GM19193 (cell line): ENCODE results near the gene PLCL1.

Experiments
- POLR2A ChIP-seq: IDR thresholded peaks from 4 replicates; pipeline ENCODE4 v1.6.1; 2011; ENCODE audit not compliant: insufficient read depth, insufficient read length; ENCODE audit errors: extremely low read depth

PLCL1 gene

DNA sequence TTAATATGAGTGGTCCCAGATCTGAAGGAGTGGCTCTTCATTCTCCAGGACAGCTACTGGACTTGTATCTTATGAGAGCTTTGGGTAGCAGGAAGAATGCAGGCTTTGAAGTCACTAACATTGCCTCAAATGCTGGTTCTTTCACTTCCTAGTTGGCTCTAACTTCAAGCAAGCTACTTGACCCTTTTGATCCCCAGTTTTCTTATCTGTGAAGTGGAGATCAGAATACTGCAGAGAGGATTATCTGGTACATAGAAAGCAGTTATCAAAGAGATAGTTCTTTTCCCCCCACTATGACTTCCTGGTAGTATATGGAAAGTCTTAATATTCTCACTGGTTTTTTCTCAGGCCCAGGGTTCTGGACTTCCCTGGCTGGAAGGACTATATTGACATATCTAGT lies 3.4 kb upstream of the PLCL1 start:
- TF ChIP-seq POLR2A, result no peak

DNA sequence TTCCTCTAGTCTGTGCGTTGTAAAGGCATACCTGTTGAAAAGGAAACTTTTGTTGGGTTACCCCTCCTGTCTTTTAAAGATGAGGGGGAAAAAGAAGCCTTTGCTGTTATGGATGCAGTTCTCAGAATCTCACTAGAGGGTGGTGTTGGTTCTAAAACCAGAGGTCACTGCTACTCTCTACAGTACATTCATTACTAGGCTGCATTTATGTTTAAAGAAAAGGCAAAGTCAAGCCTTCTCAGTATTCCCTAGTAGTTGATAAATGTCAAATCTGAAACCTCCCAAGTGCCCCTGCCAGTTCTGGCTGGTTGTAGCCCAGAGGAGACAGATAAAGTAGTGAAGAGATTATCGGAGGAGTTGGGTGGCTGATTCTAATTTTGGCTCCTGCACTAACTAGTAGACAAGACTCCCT lies 1.4 kb upstream of the PLCL1 start:
- no peak for TF ChIP-seq POLR2A

DNA sequence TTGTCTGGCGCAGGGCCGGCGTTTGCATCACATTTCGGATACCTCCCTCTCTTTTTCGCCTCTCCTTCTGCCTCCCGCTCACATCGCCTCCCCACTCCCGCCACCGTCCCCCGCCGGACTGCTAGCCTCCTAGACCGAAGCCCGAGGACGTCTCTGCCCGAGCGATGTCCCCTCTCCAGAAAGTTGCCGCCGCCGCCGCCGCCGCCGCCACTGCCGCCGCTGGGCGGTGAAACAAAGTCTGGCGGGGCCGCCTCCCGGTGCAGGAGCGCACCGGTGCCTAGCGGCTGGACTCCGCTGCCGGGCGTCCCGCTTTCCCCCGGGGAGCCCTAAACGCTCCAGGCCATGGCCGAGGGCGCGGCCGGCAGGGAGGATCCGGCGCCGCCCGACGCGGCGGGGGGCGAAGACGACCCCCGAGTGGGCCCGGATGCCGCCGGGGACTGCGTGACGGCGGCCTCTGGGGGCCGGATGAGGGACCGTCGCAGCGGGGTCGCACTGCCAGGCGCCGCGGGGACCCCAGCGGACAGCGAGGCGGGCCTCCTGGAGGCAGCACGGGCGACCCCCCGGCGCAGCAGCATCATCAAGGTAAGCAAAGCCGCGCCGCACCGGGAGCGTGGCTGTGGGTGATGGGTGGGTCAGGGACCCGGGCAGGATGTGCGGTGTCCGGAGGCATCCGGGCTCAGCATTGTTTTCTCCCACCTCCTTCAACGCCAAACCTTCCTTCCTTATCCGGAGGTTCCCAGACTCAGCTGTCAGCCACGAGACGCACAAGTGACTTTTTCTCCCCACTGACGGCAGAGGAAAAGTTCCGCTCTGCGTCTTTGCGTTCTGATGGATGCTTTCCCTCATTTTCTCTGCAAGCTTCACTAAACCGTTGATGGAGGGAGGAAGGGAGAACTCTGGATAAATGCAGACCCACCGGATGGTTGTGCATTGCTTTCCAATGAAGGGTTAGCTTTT lies 643 bp downstream of the PLCL1 start:
- no peak for TF ChIP-seq POLR2A

DNA sequence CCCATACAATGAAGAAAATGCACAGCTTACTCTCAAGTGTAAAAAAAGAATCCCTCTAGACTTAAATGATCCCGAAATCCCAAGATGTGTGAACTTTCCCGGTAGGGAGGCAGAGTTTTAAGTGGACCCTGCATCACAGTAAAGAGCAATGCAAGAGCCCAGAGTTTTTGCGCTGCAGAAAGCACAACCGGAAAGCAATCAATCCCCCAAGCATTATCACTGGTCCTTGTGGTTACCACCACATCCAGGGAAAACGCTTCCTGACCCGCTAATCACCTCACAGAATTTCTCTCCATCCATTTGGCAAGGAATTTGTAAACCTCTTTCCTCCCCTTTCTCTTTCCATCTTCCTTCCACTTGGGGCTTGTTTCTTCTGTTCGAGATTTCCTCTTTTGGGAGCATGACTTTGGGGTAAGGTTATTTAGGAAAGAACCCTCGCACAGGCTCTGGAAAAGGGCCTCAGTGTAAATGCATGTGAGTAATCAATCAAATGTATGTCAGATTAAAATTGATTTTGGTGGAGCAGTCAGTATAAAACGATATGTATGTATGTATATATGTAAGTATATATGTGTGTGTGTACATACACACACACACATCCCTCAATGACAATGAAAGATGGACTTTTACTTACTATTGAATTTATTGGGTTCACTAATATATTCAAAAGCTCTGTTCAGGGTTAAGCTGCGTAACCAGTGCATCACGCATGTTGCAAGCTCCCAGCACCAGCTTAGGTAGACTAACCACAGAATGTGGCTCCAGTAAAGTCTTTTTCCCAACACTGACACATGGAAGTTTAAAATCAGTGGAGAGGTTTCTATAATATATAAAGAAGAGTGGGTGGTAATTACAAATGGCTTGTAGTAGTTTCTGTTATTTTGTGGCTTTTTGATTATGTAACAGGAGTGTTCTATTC lies 1.6 kb downstream of the PLCL1 start:
- TF ChIP-seq POLR2A, result no peak

DNA sequence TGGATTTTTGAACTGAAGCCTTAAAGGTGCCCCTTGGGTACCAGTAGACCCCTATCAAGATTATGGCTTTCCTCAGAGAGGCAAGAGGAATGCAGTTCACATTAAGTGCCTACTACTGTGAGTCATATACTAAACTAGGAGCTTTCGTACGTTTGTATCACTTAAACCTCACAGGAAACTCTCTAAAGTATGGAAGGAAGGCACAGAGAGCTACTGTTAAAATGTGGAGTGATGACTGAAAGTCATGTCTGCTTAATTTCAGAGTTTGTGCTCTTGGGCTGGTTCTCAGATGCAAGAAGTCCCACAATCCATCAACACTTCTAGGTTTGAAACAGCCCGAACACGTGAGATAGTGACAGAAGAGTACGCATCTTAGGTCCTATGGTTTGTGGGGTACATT lies 4.7 kb downstream of the PLCL1 start:
- no peak for TF ChIP-seq POLR2A

DNA sequence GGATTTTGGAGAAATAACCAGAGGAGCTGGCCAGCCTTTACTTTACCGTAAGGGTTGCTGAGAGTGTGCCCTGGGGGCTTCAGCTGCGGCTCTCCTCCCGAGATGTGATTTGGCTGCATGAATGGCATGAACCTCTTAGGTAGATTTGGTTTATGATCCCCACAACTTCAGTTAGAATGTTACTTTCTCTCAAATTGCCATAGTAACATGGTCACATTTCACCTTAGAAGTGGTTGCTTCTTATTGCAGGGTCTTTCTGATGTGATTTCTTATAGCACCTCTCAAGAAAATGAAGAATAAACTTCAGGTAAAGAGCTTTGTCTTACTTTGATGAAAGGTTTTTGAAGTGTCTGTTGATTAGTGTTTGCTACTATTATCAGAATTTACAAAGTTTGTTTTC lies 5.6 kb downstream of the PLCL1 start:
- no peak for TF ChIP-seq POLR2A

DNA sequence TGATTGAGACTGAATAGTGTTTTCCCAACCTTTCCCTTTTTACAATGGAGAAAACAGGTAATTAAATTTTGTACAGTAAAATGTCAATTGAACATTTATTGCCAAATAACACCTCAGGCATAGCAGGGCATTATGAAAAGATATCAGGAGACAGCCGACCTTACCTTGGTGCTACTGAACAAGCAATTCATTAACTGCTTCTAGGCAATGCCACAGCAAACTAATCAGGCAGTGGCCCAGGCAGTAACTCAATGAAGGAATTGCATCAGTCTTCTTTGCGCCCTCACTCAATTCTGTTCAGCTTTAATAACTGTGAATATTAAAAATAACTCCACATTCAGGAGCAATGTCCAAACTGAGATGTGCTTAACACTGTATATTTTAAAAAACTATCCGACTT lies 6.1 kb downstream of the PLCL1 start:
- TF ChIP-seq POLR2A, result no peak

DNA sequence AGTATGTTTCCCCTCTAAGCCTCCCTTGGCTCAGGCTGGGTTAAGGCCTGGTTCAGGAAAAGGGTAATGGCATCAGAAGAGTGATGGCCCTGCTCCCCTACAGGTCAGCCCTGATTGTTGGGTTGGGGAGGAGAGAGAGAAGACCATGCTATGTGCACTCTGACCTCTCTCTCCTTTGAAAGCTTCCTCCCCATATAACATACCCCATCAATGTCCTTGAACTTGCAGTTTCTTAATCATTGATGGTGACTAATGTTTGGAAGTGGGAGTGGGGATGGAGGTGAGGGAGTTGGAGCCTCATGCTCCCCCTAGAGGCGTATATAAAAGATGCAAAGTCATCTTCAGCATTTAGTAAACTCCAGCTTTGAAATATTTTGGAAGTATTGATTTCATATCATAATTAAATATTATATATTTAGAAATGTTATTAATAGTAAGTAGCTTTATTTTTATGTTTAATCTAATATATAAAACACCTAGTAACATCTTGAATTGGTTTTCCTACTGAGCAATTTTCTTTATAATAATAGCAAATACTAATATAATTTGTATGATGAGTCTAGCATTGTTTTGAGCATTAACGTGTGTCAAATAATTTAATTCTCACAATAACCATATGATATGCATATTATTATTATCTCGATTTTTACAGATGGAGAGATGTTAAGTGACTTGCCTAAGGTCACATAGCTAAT lies 8.8 kb downstream of the PLCL1 start:
- no peak for TF ChIP-seq POLR2A

DNA sequence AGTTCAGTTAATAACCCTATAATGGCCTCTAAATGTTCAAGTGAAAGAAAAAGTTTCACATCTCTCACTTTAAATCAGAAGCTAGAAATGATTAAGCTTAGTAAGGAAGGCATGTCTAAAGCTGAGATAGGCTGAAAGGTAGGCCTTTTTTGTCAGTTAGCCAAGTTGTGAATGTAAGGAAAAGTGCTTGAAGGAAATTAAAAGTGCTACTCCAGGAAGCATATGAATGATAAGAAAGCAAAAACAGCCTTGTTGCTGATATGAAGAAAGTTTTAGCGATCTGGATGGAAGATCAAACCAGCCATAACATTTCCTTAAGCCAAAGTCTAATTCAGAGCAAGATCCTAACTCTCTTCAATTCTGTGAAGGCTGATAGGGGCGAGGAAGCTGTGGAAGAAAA lies 10.1 kb downstream of the PLCL1 start:
- TF ChIP-seq POLR2A, result no peak

DNA sequence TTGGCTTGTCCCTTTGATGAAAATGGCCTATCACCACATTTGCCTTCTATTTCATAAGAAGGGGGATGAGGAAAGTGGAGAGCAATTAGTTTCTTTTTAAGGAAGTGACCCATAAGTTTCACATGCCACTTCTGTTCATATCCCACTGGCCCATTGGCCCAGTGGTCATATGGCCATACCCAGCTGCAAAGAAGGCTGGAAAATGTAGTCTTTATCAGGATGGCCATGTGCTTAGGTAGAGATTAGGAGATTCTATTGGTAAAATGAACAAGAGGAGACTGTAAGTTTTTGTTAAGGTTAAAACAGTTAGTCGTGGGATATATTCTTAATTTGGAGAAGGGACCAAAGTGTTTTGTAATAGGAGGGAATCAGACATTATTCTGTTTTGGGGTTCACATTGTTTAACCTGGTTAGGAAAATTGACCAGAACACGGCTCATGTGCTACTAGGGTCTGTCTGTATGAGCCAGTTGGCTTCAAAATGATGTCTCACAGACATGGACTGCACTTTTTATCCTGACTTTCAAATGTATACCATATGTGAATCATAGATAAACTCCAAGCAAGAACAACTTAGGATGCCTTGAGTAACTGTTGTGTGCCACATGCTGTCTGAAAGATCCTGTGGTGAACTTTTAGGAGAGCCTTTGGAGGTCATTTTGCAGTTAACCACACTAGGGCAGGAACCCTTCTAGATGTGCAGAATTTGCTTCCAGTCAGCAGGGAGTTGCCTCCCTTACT lies 17.3 kb downstream of the PLCL1 start:
- no peak for TF ChIP-seq POLR2A

DNA sequence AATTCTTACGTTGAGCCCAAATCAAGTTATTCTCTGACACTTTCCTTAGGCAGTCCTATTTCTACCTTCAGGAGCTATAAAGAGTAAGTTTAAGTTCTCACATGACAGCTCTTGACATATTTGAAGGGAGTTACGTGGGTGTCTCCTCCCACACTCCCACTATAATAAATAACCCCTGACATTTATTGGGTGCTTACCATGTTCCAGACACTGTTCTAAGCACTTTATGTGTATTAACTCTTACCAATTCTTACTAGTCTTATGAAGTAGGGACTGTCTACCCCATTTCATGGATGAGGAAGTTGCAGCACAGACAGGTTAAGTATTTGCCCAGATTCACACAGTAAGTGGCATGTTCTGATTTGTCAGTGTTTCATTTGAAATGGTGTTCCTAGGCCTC lies 17.9 kb downstream of the PLCL1 start:
- no peak for TF ChIP-seq POLR2A

DNA sequence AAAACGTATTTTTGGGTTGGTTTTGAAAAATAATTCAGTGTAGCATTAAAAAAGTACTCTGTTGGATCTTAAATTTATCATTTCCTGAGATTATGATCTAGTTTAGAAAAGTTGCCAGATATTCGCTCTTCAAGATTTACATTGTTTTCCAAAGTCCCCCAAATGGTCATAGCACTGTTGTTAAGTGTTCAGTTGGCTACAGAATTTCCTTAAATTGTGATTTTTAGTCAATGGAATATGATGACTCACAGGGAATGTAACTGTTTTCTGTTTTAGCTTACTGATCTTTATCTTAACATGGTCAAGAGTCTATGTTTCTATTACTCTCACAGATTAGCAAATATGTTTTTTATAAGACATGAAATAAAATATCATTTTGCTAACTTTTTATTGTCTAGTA lies 23.2 kb downstream of the PLCL1 start:
- TF ChIP-seq POLR2A, result no peak

DNA sequence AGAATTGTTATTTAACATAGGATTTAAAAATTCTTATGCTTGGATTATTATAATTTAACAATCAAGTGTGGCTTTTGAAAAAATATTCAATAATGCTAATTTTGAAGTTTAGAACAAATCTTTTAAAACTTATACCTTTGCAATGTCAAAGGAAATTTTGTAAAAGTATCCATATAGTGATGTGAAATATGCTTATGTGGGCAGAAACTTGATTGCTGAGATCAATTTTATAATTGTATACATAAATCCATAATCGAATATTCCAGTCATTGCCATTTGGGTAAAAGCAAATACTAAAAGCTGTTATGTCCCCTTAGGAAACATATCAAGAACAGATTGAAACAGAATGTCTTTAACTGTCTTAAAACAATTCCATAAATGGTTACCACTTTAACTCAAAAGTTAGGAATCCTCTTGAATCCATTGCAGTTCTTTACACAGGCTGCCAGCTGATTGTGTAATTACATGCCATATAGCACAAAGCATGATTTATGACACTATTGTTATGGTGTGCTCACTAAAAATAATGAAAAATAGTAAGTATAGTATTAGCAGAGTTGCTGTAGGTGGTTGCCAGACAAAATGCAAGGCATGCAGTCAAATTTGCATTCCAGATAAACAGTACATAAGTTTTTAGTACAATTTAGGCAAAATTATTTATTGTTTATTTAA lies 24.2 kb downstream of the PLCL1 start:
- TF ChIP-seq POLR2A, result no peak

DNA sequence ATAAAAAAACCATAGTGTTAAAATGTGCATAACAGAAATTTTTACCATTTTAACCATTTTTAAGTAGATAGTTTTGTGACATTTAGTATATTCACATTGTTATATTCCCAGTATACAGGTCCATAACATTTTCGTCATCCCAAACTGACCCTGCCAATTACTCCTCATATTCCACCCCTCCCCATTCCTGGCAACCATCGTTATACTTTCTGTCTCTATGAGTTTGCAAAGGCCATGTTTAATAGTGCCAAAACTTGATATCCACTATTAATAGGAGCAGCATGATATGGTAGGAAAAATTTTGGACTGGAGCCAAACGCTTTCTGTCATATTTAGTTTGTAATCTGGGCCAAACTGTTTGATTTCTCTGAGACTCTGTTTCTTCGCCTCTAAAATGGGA lies 30.9 kb downstream of the PLCL1 start:
- no peak for TF ChIP-seq POLR2A

DNA sequence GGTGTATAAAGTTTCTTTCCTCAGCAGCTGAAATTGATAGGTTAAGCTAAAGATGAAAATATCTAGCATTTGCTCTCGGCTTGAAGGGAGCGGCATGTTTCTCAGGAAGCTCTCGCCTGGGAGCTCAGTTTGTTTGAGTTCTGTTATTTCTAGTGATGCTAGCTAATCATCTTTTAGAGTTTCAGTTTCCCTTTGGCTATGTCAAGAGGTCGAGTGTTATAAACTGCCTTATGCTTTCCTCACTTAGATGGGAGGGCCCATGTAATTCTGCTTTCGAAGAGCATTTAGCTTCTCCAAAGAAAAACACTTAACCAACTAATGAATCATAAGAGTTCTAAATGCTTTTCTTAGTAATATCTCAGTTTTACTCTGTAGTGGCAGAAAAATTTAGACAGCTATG lies 33.6 kb downstream of the PLCL1 start:
- TF ChIP-seq POLR2A, result no peak

DNA sequence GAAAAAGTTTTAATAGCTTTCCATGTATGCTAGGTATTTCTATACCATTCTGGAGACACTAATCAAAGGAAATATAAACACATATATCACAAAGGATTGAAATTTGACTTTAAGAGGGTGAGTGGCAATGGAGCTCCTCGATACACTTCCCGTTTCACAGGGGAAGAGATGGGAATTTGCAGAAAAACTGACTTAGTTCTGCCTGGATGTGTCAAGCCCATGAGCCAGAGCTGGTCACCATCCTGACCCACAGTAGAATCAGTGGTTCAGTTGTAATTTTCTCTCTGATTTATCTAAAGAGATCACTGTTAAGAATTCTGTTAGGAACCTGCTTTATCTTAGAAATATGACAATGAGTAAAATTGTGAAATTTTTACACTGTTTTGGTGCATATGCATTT lies 34.2 kb downstream of the PLCL1 start:
- no peak for TF ChIP-seq POLR2A
